WTC11 (cell line): ENCODE data around the gene EEA1. TPM values are rescaled to one million over a fixed set of nuclear protein-coding genes. Genes with fewer than 3 reads are reported as not detected.

ENCODE experiments used
- ATAC-seq: fragments of 200-7000 bp; cut with Tn5 transposase; 2 replicates; pipeline ENCODE4 v1.10.0; 2021; ENCODE audit warnings: mild to moderate bottlenecking, moderate library complexity
- CTCF ChIA-PET: fragments of 300-600 bp; sonication (Branson Sonifier 250); formaldehyde crosslinking; loops from one replicate; lab custom pipeline; 2021; ENCODE audit warnings: antibody characterized with exemption; lab: Charles Lee
- POLR2A ChIA-PET: fragments of 350-600 bp; sonication (Branson Sonifier 250); formaldehyde crosslinking; loops from one replicate; lab custom pipeline; 2021; ENCODE audit warnings: antibody characterized with exemption; lab: Charles Lee
- DNase-seq: peaks from one replicate; pipeline ENCODE4 v3.0.0; 2021; ENCODE audit warnings: low spot score
- H3K27ac Mint-ChIP-seq: 2 replicates; pipeline ENCODE4 v1.8.0; 2021; ENCODE audit warnings: mixed read lengths
- H3K27me3 Mint-ChIP-seq: 2 replicates; pipeline ENCODE4 v1.8.0; 2021; ENCODE audit warnings: low read depth, mild to moderate bottlenecking, moderate library complexity, mixed read lengths
- H3K36me3 Mint-ChIP-seq: 2 replicates; pipeline ENCODE4 v1.8.0; 2021; ENCODE audit warnings: mixed read lengths
- H3K4me1 Mint-ChIP-seq: 2 replicates; pipeline ENCODE4 v1.8.0; 2022; ENCODE audit warnings: mixed read lengths
- H3K4me3 Mint-ChIP-seq: 2 replicates; pipeline ENCODE4 v1.8.0; 2021; ENCODE audit warnings: mild to moderate bottlenecking, moderate library complexity, mixed read lengths
- H3K9me3 Mint-ChIP-seq: 2 replicates; pipeline ENCODE4 v1.8.0; 2021; ENCODE audit warnings: mixed read lengths
- AFF4 ChIP-seq: sonication (generic); formaldehyde crosslinking; IDR thresholded peaks from 2 replicates; pipeline ENCODE4 v1.8.1; 2023; ENCODE audit warnings: mild to moderate bottlenecking, missing genetic modification reagents, borderline replicate concordance
- ATF1 ChIP-seq: sonication (generic); formaldehyde crosslinking; IDR thresholded peaks from 2 replicates; pipeline ENCODE4 v1.8.1; 2023; ENCODE audit warnings: mild to moderate bottlenecking, moderate library complexity, missing genetic modification reagents
- ATF3 ChIP-seq: sonication (generic); formaldehyde crosslinking; conservative IDR thresholded peaks from 2 replicates; pipeline ENCODE4 v1.8.1; 2022; ENCODE audit warnings: mild to moderate bottlenecking, missing genetic modification reagents
- ATF6 ChIP-seq: sonication (generic); formaldehyde crosslinking; IDR thresholded peaks from 2 replicates; pipeline ENCODE4 v1.8.1; 2023; ENCODE audit warnings: mild to moderate bottlenecking, missing genetic modification reagents
- ELF4 ChIP-seq: sonication (generic); formaldehyde crosslinking; IDR thresholded peaks from 2 replicates; pipeline ENCODE4 v1.8.1; 2022; ENCODE audit warnings: low read depth, mild to moderate bottlenecking, moderate library complexity, missing genetic modification reagents
- FOXP1 ChIP-seq: sonication (generic); formaldehyde crosslinking; IDR thresholded peaks from 2 replicates; pipeline ENCODE4 v1.8.0; 2022; ENCODE audit warnings: missing genetic modification reagents, mild to moderate bottlenecking, moderate library complexity, borderline replicate concordance
- FOXP4 ChIP-seq: sonication (generic); formaldehyde crosslinking; IDR thresholded peaks from 2 replicates; pipeline ENCODE4 v1.8.0; 2022; ENCODE audit warnings: mild to moderate bottlenecking, missing genetic modification reagents
- JAZF1 ChIP-seq: fragments of 250-450 bp; sonication (Bioruptor Pico); IDR thresholded peaks from 2 replicates; pipeline ENCODE4 v1.9.0; 2021; ENCODE audit warnings: moderate library complexity, mild to moderate bottlenecking, inconsistent platforms
- NFE2L1 ChIP-seq: sonication (generic); formaldehyde crosslinking; IDR thresholded peaks from 2 replicates; pipeline ENCODE4 v1.8.1; 2023; ENCODE audit warnings: missing genetic modification reagents
- NFYB ChIP-seq: sonication (generic); formaldehyde crosslinking; conservative IDR thresholded peaks from 2 replicates; pipeline ENCODE4 v1.8.0; 2022; ENCODE audit warnings: low read depth, missing genetic modification reagents
- NR2C2 ChIP-seq: sonication (generic); formaldehyde crosslinking; IDR thresholded peaks from 2 replicates; pipeline ENCODE4 v1.8.0; 2022; ENCODE audit warnings: mild to moderate bottlenecking, missing genetic modification reagents
- PRRX2 ChIP-seq: fragments of 250-450 bp; sonication (Bioruptor Pico); IDR thresholded peaks from 2 replicates; pipeline ENCODE4 v1.8.0; 2021; ENCODE audit warnings: mild to moderate bottlenecking
- SMAD4 ChIP-seq: sonication (generic); formaldehyde crosslinking; IDR thresholded peaks from 2 replicates; pipeline ENCODE4 v1.8.0; 2022; ENCODE audit warnings: mild to moderate bottlenecking, missing genetic modification reagents
- STAT6 ChIP-seq: sonication (generic); formaldehyde crosslinking; conservative IDR thresholded peaks from 2 replicates; pipeline ENCODE4 v1.8.1; 2023; ENCODE audit warnings: mild to moderate bottlenecking, low read depth, missing genetic modification reagents, moderate library complexity
- TCF7 ChIP-seq: sonication (generic); formaldehyde crosslinking; IDR thresholded peaks from 2 replicates; pipeline ENCODE4 v1.8.0; 2022; ENCODE audit warnings: mild to moderate bottlenecking, low read depth, missing genetic modification reagents, moderate library complexity
- TEAD4 ChIP-seq: sonication (generic); formaldehyde crosslinking; IDR thresholded peaks from 2 replicates; pipeline ENCODE4 v1.8.0; 2022; ENCODE audit warnings: mild to moderate bottlenecking, missing genetic modification reagents
- ZNF219 ChIP-seq: sonication (generic); formaldehyde crosslinking; IDR thresholded peaks from 2 replicates; pipeline ENCODE4 v1.8.0; 2023; ENCODE audit warnings: missing genetic modification reagents, mild to moderate bottlenecking, borderline replicate concordance
- ZNF396 ChIP-seq: fragments of 250-450 bp; sonication (Bioruptor Pico); IDR thresholded peaks from 2 replicates; pipeline ENCODE4 v1.8.0; 2021; ENCODE audit warnings: mild to moderate bottlenecking, moderate library complexity, borderline replicate concordance
- ZNF532 ChIP-seq: fragments of 250-450 bp; sonication (Bioruptor Pico); IDR thresholded peaks from 2 replicates; pipeline ENCODE4 v1.9.0; 2021; ENCODE audit warnings: mild to moderate bottlenecking, borderline replicate concordance
- total RNA-seq: library from RNA; stranded (reverse); gene quantifications from 3 replicates; pipeline ENCODE4 v1.2.3, GENCODE V29; 2021

The EEA1 gene
- total RNA-seq, 1 experiment from 2014 or later = 20.3 TPM

GRCh38 chr12:92735131-92735721, 193.9 kb downstream of the EEA1 start:
- Mint-ChIP-seq H3K4me3 (no peak overlapping the region), H3K36me3 (no peaks in the 10 kb centered on the region), H3K4me1 (peaks cover 29% of the 10 kb centered on the region), H3K27me3 (no peaks in the 10 kb centered on the region), H3K9me3 (0 out of 2 replicates have a peak, but pooled peaks cover 3% of the 10 kb centered on the region), H3K27ac (no peak overlapping the region)
- ChIA-PET CTCF (interaction anchor here (2.1 kb wide), 1 partner anchor 18 kb away, joined by 7 read pairs; no protein-coding TSS in a partner anchor), POLR2A (no interaction called here)
- DNase-seq (no peak), ATAC-seq (no peak)
- no peak for TF ChIP-seq ZNF219 (CRISPR knock-in tag)
- no peak for TF ChIP-seq ZNF532 (CRISPR knock-in tag)
- no peak for TF ChIP-seq JAZF1
- TF ChIP-seq ZNF396 (CRISPR knock-in tag) = no peak
- no peak for TF ChIP-seq FOXP1 (CRISPR knock-in tag)
- no peak for TF ChIP-seq TEAD4 (CRISPR knock-in tag)
- no peak for TF ChIP-seq ATF6 (CRISPR knock-in tag)
- TF ChIP-seq TCF7 = no peak
- TF ChIP-seq PRRX2 = no peak
- TF ChIP-seq ATF3 (CRISPR knock-in tag) = no peak
- TF ChIP-seq ELF4 (CRISPR knock-in tag) = no peak

- Mint-ChIP-seq H3K36me3 (no peaks in the 10 kb centered on the region), H3K27me3 (no peaks in the 10 kb centered on the region), H3K27ac (no peak overlapping the region), H3K4me1 (peaks cover 23% of the 10 kb centered on the region), H3K4me3 (no peak overlapping the region), H3K9me3 (0 out of 2 replicates have a peak, but pooled peaks cover 3% of the 10 kb centered on the region)
- CTCF ChIA-PET = interaction anchor here (0.6 kb wide), 1 partner anchor 223 kb away, joined by 3 read pairs; no protein-coding TSS in a partner anchor
- POLR2A ChIA-PET = no interaction called here
- ATAC-seq (no peak), DNase-seq (no peak)
- TF ChIP-seq SMAD4 (CRISPR knock-in tag) (no peak), AFF4 (CRISPR knock-in tag) (no peak), ATF1 (no peak), NR2C2 (CRISPR knock-in tag) (no peak), FOXP4 (CRISPR knock-in tag) (no peak), STAT6 (CRISPR knock-in tag) (no peak), NFE2L1 (no peak), NFYB (CRISPR knock-in tag) (no peak)
These were observed 195.4 kb downstream of the EEA1 start for GRCh38 chr12:92733661-92734060.
